A549 treated with DMSO at 1 μM for 4 hours (cell line): ENCODE measurements around the gene ARHGAP45. TPM values are rescaled to one million over a fixed set of nuclear protein-coding genes. Genes with fewer than 3 reads are reported as not detected.

ENCODE experiments used
- total RNA-seq: library from RNA; stranded (reverse); fragments of 200-300 nt; extraction: Qiagen RNA extraction; gene quantifications from 5 replicates; pipeline ENCODE4 v1.2.3, GENCODE V29; 2022; ENCODE audit warnings: low read depth

The ARHGAP45 gene
- total RNA-seq, result 1.1 to 2.0 TPM (median 1.9 TPM) in 5 replicates

GRCh38 chr19:1066748-1067340, at the start of gene ARHGAP45:
Gene ARHGAP45, plus strand, starts transcription at chr19:1067167. Its CDS starts 239 bp downstream, at chr19:1067406.

GRCh38 chr19:1020868-1021425, 46.0 kb upstream of the ARHGAP45 start, which contains the start of gene TMEM259:
Gene TMEM259, minus strand, starts transcription at chr19:1021123. Its CDS starts 127 bp downstream, at chr19:1020996.

GRCh38 chr19:1025960-1026782, 40.8 kb upstream of the ARHGAP45 start, which contains the start of gene CNN2:
Gene CNN2, plus strand, starts transcription at chr19:1026608. Its CDS starts 54 bp downstream, at chr19:1026662.

GRCh38 chr19:1039646-1040475, 27.1 kb upstream of the ARHGAP45 start, which contains the start of gene ABCA7:
Gene ABCA7, plus strand, starts transcription at chr19:1040107. Its CDS starts 1,255 bp downstream, at chr19:1041362.

GRCh38 chr19:1094978-1095701, 28.2 kb downstream of the ARHGAP45 start, which contains the start of gene POLR2E:
Gene POLR2E, minus strand, starts transcription at chr19:1095375. Its CDS starts 60 bp downstream, at chr19:1095315.

GRCh38 chr19:1103708-1104310, 36.8 kb downstream of the ARHGAP45 start, which contains the start of gene GPX4:
Gene GPX4, plus strand, starts transcription at chr19:1103994. Its CDS starts 50 bp downstream, at chr19:1104044.

Other genes starting within 250 kb of the ARHGAP45 start
- 1.9 to 4.8 TPM (median 3.8 TPM) in 5 replicates for gene PLPPR3, start 245.2 kb upstream of the ARHGAP45 start, total RNA-seq
- 0.14 to 0.34 TPM (median 0.22 TPM) in 4 of 5 replicates, not detected in the other for gene AZU1, start 239.3 kb upstream of the ARHGAP45 start, total RNA-seq
- 0.24 to 0.36 TPM (median 0.28 TPM) in 5 replicates for gene PRTN3, start 226.2 kb upstream of the ARHGAP45 start, total RNA-seq
- gene ELANE, start 214.9 kb upstream of the ARHGAP45 start, total RNA-seq, result 0.13 to 0.17 TPM (median 0.14 TPM) in 3 of 5 replicates, not detected in the others
- gene CFD, start 207.5 kb upstream of the ARHGAP45 start, total RNA-seq, result 8.2 to 19.0 TPM (median 16.7 TPM) in 5 replicates
- gene MED16, start 174.0 kb upstream of the ARHGAP45 start, total RNA-seq, result 10.9 to 20.5 TPM (median 18.7 TPM) in 5 replicates
- gene RNU6-9, start 173.7 kb upstream of the ARHGAP45 start, total RNA-seq, result not detected in 5 replicates
- 27.2 to 42.8 TPM (median 35.9 TPM) in 5 replicates for gene R3HDM4, start 153.9 kb upstream of the ARHGAP45 start, total RNA-seq
- gene KISS1R, start 149.8 kb upstream of the ARHGAP45 start, total RNA-seq, result 0.17 to 0.43 TPM (median 0.30 TPM) in 5 replicates
- gene ARID3A, start 141.1 kb upstream of the ARHGAP45 start, total RNA-seq, result 3.3 to 6.5 TPM (median 5.0 TPM) in 5 replicates
- 48.6 to 71.6 TPM (median 65.8 TPM) in 5 replicates for gene WDR18, start 82.8 kb upstream of the ARHGAP45 start, total RNA-seq
- 1.1 to 2.9 TPM (median 2.4 TPM) in 5 replicates for gene GRIN3B, start 66.7 kb upstream of the ARHGAP45 start, total RNA-seq
- 72.8 to 115 TPM (median 101 TPM) in 5 replicates for gene TMEM259, start 46.0 kb upstream of the ARHGAP45 start, total RNA-seq
- gene RNU6-2, start 45.6 kb upstream of the ARHGAP45 start, total RNA-seq, result not detected in 5 replicates
- gene CNN2, start 40.6 kb upstream of the ARHGAP45 start, total RNA-seq, result 48.4 to 58.7 TPM (median 53.6 TPM) in 5 replicates
- 4.6 to 9.3 TPM (median 8.6 TPM) in 5 replicates for gene ABCA7, start 27.1 kb upstream of the ARHGAP45 start, total RNA-seq
- 197 to 246 TPM (median 217 TPM) in 5 replicates for gene POLR2E, start 28.2 kb downstream of the ARHGAP45 start, total RNA-seq
- 425 to 478 TPM (median 449 TPM) in 5 replicates for gene GPX4, start 36.8 kb downstream of the ARHGAP45 start, total RNA-seq
- 31.3 to 51.9 TPM (median 45.6 TPM) in 5 replicates for gene SBNO2, start 107.1 kb downstream of the ARHGAP45 start, total RNA-seq
- 31.5 to 40.8 TPM (median 39.5 TPM) in 5 replicates for gene STK11, start 138.6 kb downstream of the ARHGAP45 start, total RNA-seq
- gene CBARP, start 170.8 kb downstream of the ARHGAP45 start, total RNA-seq, result 2.3 to 4.0 TPM (median 3.7 TPM) in 5 replicates
- gene ATP5F1D, start 174.6 kb downstream of the ARHGAP45 start, total RNA-seq, result 82.4 to 163 TPM (median 149 TPM) in 5 replicates
- 42.1 to 48.9 TPM (median 48.2 TPM) in 5 replicates for gene MIDN, start 181.4 kb downstream of the ARHGAP45 start, total RNA-seq
- gene CIRBP, start 202.2 kb downstream of the ARHGAP45 start, total RNA-seq, result 89.0 to 226 TPM (median 98.8 TPM) in 5 replicates
- gene FAM174C, start 208.4 kb downstream of the ARHGAP45 start, total RNA-seq, result 50.5 to 96.1 TPM (median 82.6 TPM) in 5 replicates
- gene EFNA2, start 218.7 kb downstream of the ARHGAP45 start, total RNA-seq, result 1.1 to 2.1 TPM (median 1.4 TPM) in 5 replicates